ENCODE results near the gene THSD7A. TPM values are rescaled to one million over a fixed set of nuclear protein-coding genes. Genes with fewer than 3 reads are reported as not detected.

Gene THSD7A
- total and polyA plus RNA-seq, 8 donors: 3.7 to 20.8 (median 17.8) TPM

- ATAC-seq: peak; percentile 64
- no peaks in the 10 kb centered on the region for H3K36me3 ChIP-seq
- TF ChIP-seq CTCF (IDR thresholded peaks at IDR 0.05): no peak
- H3K9me3 ChIP-seq: no peaks in the 10 kb centered on the region
- H3K27me3 ChIP-seq: no peaks in the 10 kb centered on the region
- no peaks in the 10 kb centered on the region for H3K4me1 ChIP-seq
- no peak overlapping the region for H3K4me3 ChIP-seq
- intact Hi-C loops (cut with DNase I): no loop called here
- DNase-seq: no peak
- no peak overlapping the region for H3K27ac ChIP-seq
Observed at GRCh38 chr7:11727864-11728263, 104.1 kb downstream of the THSD7A start.

DNA sequence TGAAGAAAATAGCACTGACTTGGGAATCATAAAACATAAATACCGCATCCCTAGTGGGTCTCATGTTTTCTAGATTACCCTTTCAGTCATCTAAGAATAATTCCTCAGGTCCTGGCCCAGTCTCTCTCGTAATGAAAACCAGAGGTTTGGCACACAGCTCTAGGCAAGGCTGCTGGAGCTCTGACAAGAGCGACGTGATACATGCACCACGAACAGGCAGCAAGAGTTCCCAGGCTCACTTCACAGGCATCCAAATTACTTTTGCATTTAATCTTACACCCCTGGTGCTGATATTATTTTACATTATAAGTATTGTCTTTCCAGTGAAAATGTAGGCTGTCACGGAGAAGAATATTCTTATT is 105.2 kb downstream of the THSD7A start:
- no peaks in the 10 kb centered on the region for H3K9me3 ChIP-seq
- intact Hi-C loops (cut with DNase I): no loop called here
- TF ChIP-seq CTCF (IDR thresholded peaks at IDR 0.05): no peak
- no peaks in the 10 kb centered on the region for H3K4me1 ChIP-seq
- DNase-seq: no peak
- H3K4me3 ChIP-seq: no peak overlapping the region
- no peak for ATAC-seq
- H3K36me3 ChIP-seq: no peaks in the 10 kb centered on the region
- H3K27ac ChIP-seq: no peak overlapping the region
- no peaks in the 10 kb centered on the region for H3K27me3 ChIP-seq

GRCh38 chr7:11726001-11726793 is 105.8 kb downstream of the THSD7A start:
- Histone ChIP-seq H3K9me3 (no peaks in the 10 kb centered on the region), H3K4me3 (no peak overlapping the region), H3K36me3 (no peaks in the 10 kb centered on the region), H3K27me3 (no peaks in the 10 kb centered on the region), H3K4me1 (no peaks in the 10 kb centered on the region), H3K27ac (no peak overlapping the region)
- DNase-seq (no peak), ATAC-seq (no peak)
- no peak for TF ChIP-seq CTCF (IDR thresholded peaks at IDR 0.05)
- intact Hi-C loops (cut with DNase I): no loop called here

- Histone ChIP-seq H3K27me3 (no peaks in the 10 kb centered on the region), H3K4me3 (no peak overlapping the region), H3K36me3 (no peaks in the 10 kb centered on the region), H3K4me1 (no peaks in the 10 kb centered on the region), H3K9me3 (no peaks in the 10 kb centered on the region), H3K27ac (no peak overlapping the region)
- ATAC-seq: no peak
- intact Hi-C loops (cut with DNase I): no loop called here
- DNase-seq: no peak
- no peak for TF ChIP-seq CTCF (IDR thresholded peaks at IDR 0.05)
Observed at GRCh38 chr7:11716185-11716584, 115.8 kb downstream of the THSD7A start.

GRCh38 chr7:11714676-11715075 is 117.3 kb downstream of the THSD7A start:
- no peak for TF ChIP-seq CTCF (IDR thresholded peaks at IDR 0.05)
- ATAC-seq (no peak), DNase-seq (no peak)
- H3K4me1 ChIP-seq: no peaks in the 10 kb centered on the region
- intact Hi-C loops (cut with DNase I): no loop called here
- no peaks in the 10 kb centered on the region for H3K27me3 ChIP-seq
- no peaks in the 10 kb centered on the region for H3K9me3 ChIP-seq
- no peak overlapping the region for H3K27ac ChIP-seq
- no peak overlapping the region for H3K4me3 ChIP-seq
- no peaks in the 10 kb centered on the region for H3K36me3 ChIP-seq
